HG02970 (cell line): ENCODE measurements around the gene DTNB.
A peak's percentile ranks its signal among the peaks of the same experiment; 100 is the strongest.
"Not testable (repeated sequence)": the region's sequence is repeated elsewhere in the genome, so short reads cannot be mapped to it uniquely, and the experiment has no call there.

Experiments used
- ATAC-seq: cut with Tn5 transposase; IDR thresholded peaks from one replicate; pipeline ENCODE4 v1.9.1; 2021; ENCODE audit warnings: mild to moderate bottlenecking, moderate library complexity, moderate number of reproducible peaks; ENCODE audit not compliant: unreplicated experiment, low FRiP score

Gene DTNB

DNA sequence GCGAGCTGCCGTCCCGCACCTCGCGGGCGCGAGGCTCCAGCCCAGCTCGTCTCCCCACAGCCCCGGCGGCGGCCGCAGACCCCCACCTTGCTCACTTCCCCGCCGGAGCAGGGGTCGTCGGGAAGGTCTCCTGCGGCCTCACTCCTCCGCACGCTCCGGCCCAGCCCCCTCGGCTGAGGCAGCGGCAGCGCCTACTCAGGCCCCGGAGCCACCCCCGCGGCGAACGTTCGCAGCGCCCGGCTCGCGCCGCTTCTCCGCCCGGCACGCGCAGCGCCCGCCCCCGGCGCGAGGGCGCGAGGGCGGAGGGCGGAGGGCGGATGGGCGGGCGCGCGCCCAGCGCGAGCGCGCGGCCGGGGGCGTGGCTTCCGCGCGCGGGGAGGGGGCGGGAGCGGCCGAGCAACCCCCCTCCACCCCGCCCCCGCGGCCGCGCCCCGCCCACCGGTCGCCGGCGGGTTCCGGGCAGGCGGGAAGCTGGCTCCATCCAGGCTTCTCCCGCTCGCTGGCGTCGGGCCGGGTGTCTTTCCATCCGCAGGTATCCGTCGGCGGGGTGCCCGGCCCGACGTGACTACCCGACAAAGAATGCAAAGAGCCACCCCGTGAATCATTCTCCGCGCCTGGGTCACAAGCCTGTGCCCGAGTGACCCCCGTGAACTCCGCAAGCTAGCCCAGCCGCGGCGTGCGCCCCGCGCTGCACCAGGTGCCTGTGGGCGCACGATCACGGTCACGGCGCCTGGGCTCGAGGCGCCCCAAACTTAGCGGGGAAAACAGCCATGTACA is at the start of gene DTNB:
Gene DTNB, minus strand, starts transcription at position 278 of the 777 bp plus-strand sequence. CDS start 20,917 bp downstream, outside the sequence.
- ATAC-seq, result peak; percentile 74

DNA sequence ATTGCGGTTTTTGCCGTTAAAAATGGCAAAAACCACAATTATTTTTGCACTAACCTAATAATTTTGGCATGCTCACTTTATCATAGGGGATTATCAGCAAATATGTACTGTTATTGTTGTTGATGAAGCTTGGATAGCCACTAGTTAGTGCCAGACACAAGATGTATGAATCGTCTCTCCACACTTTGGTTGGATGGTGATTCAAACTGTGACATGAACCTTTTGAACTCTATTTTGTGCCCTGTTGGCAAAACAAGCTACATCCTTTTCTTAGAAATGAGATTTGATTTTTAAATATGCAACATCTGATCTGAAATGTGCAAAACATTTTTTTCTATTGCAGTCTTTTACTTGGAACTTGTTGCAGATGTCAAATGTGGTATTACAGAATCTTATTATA is 48.8 kb upstream of the DTNB start:
- ATAC-seq, result no peak

DNA sequence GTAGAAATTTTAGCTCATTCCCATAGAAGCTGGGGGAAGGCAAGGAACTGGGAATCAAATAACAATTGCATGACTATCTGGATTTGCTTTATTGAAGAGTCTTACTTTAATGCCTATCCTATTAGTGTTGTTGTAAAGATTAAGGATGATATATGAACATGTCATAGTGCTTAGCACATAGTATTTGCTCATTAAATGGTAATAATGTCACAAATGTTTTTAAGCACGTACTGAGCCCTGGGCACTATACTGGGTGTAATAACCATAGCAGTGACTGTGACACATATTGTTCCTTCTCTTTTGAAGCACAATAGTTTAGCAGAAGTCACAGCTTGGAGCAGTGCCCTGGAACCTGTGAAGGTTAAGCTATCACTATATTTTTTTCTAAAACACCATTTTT is 47.2 kb upstream of the DTNB start:
- ATAC-seq, result no peak

GRCh38 chr2:25714740-25715139 is 41.4 kb upstream of the DTNB start:
- no peak for ATAC-seq

DNA sequence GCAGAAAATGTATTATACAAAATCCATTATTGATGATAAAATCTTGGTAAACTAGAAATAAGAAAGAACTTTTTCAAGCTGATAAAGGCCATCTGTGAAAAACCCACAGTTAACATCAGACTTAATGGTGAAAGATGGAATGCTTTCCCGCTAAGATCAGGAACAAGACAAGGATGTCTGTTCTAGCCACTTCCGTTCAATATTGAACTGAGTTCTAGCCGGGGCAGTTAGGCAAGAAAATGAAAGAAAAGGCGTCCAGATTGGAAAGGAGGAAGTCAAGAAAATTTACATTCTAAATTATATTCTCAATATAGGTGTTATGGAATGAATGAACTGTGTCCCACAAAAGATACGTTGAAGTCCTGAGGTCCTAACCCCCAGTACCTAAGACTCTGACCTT is 39.1 kb upstream of the DTNB start:
- ATAC-seq, result no peak

- no peak for ATAC-seq
Measured at GRCh38 chr2:25711675-25712354, 38.4 kb upstream of the DTNB start.

- no peak for ATAC-seq
Measured at GRCh38 chr2:25710750-25711149, 37.4 kb upstream of the DTNB start.

DNA sequence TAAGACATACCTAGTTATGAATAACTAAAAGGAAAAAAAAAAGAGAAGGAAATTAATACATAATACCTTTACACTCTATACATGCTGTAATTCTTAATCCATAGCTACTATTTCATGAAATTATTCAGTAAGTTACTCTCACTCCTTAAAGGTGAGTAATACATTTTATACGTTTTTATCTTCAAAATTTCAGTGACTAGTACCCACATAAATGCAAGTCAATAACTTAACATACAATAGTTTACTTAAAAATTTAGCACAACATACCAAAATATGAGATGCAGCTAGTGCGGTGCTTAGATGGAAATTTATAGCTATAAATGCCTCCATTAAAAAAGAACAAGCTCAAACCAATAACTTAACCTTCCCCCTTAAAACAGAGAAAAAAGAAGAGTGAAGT is 36.0 kb upstream of the DTNB start:
- no peak for ATAC-seq

- ATAC-seq, result no peak
Measured at GRCh38 chr2:25707927-25708590, 34.7 kb upstream of the DTNB start.

DNA sequence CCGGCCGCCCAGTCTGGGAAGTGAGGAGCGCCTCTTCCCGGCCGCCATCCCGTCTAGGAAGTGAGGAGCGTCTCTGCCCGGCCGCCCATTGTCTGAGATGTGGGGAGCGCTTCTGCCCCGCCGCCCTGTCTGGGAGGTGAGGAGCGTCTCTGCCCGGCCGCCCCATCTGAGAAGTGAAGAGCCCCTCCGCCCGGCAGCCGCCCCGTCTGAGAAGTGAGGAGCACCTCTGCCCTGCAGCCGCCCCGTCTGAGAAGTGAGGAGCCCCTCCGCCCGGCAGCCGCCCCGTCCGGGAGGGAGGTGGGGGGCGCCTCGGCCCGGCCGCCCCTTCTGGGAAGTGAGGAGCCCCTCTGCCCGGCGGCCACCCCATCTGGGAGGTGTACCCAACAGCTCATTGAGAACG is 32.2 kb upstream of the DTNB start:
- not testable (repeated sequence) for ATAC-seq

DNA sequence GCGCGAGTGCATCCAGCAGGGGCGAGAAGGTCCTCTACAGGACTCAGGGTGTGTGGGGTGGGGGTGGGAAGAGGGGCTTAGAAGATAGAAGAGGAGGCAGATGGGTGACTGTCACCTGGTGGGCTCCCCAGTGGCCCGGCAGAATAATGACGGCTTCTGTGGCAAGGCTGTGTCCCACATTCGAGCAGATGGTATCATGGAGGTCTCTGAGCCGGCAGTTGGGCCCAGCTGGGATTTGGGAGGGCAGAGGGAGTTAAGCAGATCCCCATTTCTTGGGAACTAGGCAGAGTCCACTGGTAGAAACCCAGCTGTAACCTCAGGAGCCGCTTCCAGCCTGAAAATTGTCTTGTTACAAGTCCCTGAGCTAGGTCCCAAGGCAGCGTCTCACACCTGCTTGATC is 28.4 kb upstream of the DTNB start:
- no peak for ATAC-seq

- no peak for ATAC-seq
Measured at GRCh38 chr2:25700221-25700660, 26.9 kb upstream of the DTNB start.

- no peak for ATAC-seq
Measured at GRCh38 chr2:25699216-25699615, 25.8 kb upstream of the DTNB start.

DNA sequence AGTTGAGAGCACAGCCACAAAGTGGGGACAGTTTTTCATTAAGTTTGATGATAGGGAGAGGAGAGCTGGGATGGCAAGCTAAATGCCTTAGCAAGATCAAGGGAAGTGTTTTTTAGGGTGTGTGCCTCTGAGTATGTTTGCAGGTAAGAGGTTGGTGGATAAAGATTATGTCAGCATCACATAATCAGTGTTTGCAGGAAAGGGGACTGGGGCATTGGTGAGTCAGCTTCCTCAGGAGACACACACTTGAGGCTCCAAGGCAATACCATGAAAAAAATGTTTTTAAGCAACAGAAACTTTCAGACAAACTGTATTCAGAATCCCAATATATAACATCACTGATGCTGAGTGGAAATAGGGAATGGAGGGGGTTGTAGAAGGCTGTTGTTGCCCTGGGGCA is 25.4 kb upstream of the DTNB start:
- ATAC-seq, result no peak

GRCh38 chr2:25697559-25698341 is 24.4 kb upstream of the DTNB start:
- ATAC-seq, result no peak

GRCh38 chr2:25692737-25693445 is 19.5 kb upstream of the DTNB start:
- ATAC-seq, result no peak

DNA sequence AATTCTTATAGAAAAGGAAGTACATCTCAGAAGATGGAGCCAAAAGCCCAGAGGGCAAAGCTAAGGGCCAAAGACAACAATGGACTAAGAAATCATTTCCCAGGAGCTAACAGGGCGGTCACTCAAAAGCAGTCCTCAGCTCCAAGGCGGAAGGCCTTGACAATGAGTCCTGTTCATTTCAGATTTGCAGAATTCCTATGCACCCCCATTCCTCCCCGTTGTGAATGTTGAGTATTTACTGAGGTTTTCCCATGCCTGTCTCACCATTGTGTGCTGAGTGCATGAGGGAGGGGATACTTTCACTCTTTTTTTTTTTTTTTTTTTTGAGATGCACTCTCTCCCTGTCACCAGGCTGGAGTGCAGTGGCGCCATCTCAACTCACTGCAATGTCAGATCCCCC is 18.8 kb upstream of the DTNB start:
- ATAC-seq, result no peak

- no peak for ATAC-seq
Measured at GRCh38 chr2:25690058-25690457, 16.7 kb upstream of the DTNB start.

DNA sequence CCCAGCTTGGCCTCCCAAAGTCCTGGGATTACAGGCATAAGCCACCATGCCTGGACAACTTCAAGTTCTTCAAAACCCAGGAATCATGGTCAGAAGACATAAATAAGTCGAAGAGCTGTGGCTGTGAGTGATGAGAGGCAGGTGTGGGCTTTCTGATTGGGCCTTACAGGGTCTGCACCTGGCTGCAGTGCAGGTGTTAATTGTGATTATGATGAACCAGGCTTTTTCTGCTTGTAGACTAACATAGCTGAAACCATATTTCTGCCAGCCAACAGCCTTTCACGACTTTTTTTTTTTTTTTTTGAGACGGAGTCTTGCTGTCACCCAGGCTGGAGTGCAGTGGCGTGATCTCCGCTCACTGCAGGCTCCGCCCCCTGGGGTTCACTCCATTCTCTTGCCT is 14.9 kb upstream of the DTNB start:
- ATAC-seq, result no peak

- ATAC-seq, result no peak
Measured at GRCh38 chr2:25685741-25686140, 12.4 kb upstream of the DTNB start.
